Measurements from ENCODE around the gene MARCHF3.

DNA sequence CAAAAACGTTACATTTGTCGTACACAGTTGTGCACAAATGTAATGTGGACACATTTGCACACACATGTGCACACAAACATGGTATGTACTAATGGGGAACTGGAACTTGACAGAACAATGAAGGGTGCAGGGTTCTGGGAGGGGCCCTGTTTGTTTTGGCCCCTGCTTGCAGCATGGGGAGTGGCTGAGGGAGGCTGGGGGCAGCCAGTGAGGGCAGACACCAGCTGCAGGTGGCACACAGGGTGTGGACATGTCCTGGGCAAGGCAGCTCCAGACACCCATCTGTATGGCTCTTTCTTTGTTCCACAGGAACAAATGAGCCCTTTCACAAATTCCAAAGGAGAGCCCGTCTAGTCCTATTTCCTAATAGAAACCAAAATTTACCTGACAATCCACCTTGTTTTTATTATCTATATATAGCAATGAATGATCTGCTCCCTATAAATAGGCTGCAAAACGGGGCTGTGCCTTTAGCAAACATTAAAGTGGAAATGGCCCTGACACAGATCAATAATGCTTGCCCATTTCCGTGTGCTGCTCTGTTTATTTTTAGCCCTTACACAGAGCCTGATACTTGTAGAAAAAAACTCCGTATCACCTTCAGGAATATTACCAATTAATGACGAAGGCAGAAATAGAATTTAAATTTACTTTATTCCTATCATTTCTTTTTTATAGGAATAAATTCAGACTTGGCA, 26.4 kb downstream of the MARCHF3 start:
- TF ChIP-seq, protein P1, sequence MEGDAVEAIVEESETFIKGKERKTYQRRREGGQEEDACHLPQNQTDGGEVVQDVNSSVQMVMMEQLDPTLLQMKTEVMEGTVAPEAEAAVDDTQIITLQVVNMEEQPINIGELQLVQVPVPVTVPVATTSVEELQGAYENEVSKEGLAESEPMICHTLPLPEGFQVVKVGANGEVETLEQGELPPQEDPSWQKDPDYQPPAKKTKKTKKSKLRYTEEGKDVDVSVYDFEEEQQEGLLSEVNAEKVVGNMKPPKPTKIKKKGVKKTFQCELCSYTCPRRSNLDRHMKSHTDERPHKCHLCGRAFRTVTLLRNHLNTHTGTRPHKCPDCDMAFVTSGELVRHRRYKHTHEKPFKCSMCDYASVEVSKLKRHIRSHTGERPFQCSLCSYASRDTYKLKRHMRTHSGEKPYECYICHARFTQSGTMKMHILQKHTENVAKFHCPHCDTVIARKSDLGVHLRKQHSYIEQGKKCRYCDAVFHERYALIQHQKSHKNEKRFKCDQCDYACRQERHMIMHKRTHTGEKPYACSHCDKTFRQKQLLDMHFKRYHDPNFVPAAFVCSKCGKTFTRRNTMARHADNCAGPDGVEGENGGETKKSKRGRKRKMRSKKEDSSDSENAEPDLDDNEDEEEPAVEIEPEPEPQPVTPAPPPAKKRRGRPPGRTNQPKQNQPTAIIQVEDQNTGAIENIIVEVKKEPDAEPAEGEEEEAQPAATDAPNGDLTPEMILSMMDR (IDR thresholded peaks at IDR 0.05; ENCODE audit: insufficient read depth, low read depth, low read length) = no peak
- no peak for TF ChIP-seq EZH2 (IDR thresholded peaks at IDR 0.05; ENCODE audit: insufficient read depth, low read length)
